Osteoblast (primary cell): Measurements from ENCODE around the gene NOC2L. TPM values are rescaled to one million over a fixed set of nuclear protein-coding genes. Genes with fewer than 3 reads are reported as not detected.

Source experiments
- DNase-seq: peaks from one replicate; pipeline ENCODE4 v3.0.0; 2011; ENCODE audit warnings: low spot score, mixed read lengths; ENCODE audit not compliant: insufficient read length; ENCODE audit errors: missing footprints
- H2AFZ ChIP-seq: 2 replicates; pipeline ENCODE4 v1.6.0; 2011; ENCODE audit warnings: mild to moderate bottlenecking, low read length
- H3K27ac ChIP-seq: 2 replicates; pipeline ENCODE4 v1.5.1; 2011; ENCODE audit warnings: mild to moderate bottlenecking, low read depth, low read length, moderate library complexity
- H3K27me3 ChIP-seq: 2 replicates; pipeline ENCODE4 v1.6.0; 2012; ENCODE audit warnings: mild to moderate bottlenecking, control low read depth, inconsistent platforms, low read length, moderate library complexity; ENCODE audit not compliant: insufficient read depth
- H3K36me3 ChIP-seq: 2 replicates; pipeline ENCODE4 v1.5.1; 2011; ENCODE audit warnings: mild to moderate bottlenecking, low read length, control low read depth, moderate library complexity; ENCODE audit not compliant: insufficient read depth
- H3K4me1 ChIP-seq: 2 replicates; pipeline ENCODE4 v1.5.1; 2011; ENCODE audit warnings: mild to moderate bottlenecking, low read length, control low read depth, moderate library complexity; ENCODE audit not compliant: insufficient read depth
- H3K4me2 ChIP-seq: 2 replicates; pipeline ENCODE4 v1.6.0; 2011; ENCODE audit warnings: mild to moderate bottlenecking, low read length; ENCODE audit not compliant: insufficient read depth
- H3K4me3 ChIP-seq: fragments of 200-600 bp; sonication (generic); 3 replicates; pipeline ENCODE4 v1.5.1; 2012; ENCODE audit warnings: mild to moderate bottlenecking, low read length, inconsistent platforms; ENCODE audit not compliant: insufficient read depth
- H3K79me2 ChIP-seq: 2 replicates; pipeline ENCODE4 v1.6.0; 2012; ENCODE audit warnings: mild to moderate bottlenecking, low read length, control low read depth, inconsistent platforms; ENCODE audit not compliant: insufficient read depth
- H3K9me3 ChIP-seq: 2 replicates; pipeline ENCODE4 v1.5.1; 2011; ENCODE audit warnings: low read depth, low read length, control low read depth
- H4K20me1 ChIP-seq: 2 replicates; pipeline ENCODE4 v1.6.0; 2012; ENCODE audit warnings: mild to moderate bottlenecking, low read length, control low read depth; ENCODE audit not compliant: insufficient read depth
- total RNA-seq: library from RNA; depleted of rRNA; stranded (reverse); fragments of >200 nt; gene quantifications from 2 replicates; pipeline ENCODE4 v1.2.3, GENCODE V29; 2012
- TF ChIP-seq, protein P1 (sequence below): IDR thresholded peaks from 2 replicates; pipeline ENCODE4 v1.5.1; 2011; ENCODE audit warnings: mild to moderate bottlenecking, low read depth, low read length, moderate library complexity; ENCODE audit errors: extremely low read depth

The NOC2L gene
- total RNA-seq, 1 donor = 47.8 TPM

DNA sequence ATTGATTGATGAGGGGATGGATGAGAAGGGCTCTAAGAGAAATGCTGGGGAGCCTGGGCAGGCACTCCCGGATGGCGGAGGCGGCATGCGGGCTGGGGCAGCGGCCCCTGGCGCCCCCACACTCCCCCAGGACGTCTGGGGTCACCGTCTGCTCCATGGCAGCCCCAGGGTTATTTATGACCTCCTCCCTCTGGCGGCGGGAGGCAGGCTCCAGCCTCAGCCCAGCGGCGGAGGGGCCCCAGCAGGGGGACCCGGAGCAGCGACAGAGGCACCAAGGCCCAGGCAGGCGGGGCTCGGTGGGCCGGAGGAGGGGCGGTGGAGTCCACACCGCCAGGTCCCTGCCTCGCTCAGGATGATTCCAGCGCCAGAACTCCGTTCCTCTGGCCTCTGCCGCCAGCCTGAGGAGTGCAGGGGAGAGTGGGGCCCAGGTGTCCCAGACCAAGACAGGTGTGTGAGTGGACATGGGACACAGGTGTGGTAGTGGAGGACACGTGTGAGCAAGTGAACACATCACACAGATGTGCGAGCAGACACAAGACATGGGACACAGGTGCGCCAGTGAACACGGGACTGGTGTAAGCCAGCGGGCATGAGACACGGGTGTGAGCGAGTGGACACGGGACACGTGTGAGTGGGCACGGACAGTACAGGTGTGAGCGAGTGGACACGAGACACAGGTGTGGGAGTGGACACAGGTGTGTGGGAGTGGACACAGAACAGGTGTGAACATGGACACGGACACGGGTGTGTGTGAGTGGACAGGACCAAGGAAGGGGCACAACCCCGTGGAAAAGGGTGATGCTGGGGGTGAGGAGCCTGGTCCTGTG is 37.8 kb downstream of the NOC2L start:
- H3K4me3 ChIP-seq = peak overlapping the region; percentile 25
- no peaks in the 10 kb centered on the region for H3K9me3 ChIP-seq
- no peak overlapping the region for H3K27ac ChIP-seq
- peaks cover 19% of the 10 kb centered on the region for H3K4me1 ChIP-seq
- peak; percentile 99 for DNase-seq
- no peak overlapping the region for H2AFZ ChIP-seq
- peaks cover 30% of the 10 kb centered on the region for H4K20me1 ChIP-seq
- H3K27me3 ChIP-seq = peaks cover 39% of the 10 kb centered on the region
- no peaks in the 10 kb centered on the region for H3K79me2 ChIP-seq
- H3K36me3 ChIP-seq = no peaks in the 10 kb centered on the region
- TF ChIP-seq, protein P1, sequence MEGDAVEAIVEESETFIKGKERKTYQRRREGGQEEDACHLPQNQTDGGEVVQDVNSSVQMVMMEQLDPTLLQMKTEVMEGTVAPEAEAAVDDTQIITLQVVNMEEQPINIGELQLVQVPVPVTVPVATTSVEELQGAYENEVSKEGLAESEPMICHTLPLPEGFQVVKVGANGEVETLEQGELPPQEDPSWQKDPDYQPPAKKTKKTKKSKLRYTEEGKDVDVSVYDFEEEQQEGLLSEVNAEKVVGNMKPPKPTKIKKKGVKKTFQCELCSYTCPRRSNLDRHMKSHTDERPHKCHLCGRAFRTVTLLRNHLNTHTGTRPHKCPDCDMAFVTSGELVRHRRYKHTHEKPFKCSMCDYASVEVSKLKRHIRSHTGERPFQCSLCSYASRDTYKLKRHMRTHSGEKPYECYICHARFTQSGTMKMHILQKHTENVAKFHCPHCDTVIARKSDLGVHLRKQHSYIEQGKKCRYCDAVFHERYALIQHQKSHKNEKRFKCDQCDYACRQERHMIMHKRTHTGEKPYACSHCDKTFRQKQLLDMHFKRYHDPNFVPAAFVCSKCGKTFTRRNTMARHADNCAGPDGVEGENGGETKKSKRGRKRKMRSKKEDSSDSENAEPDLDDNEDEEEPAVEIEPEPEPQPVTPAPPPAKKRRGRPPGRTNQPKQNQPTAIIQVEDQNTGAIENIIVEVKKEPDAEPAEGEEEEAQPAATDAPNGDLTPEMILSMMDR = peak; percentile 30
- H3K4me2 ChIP-seq = peak overlapping the region; percentile 54

DNA sequence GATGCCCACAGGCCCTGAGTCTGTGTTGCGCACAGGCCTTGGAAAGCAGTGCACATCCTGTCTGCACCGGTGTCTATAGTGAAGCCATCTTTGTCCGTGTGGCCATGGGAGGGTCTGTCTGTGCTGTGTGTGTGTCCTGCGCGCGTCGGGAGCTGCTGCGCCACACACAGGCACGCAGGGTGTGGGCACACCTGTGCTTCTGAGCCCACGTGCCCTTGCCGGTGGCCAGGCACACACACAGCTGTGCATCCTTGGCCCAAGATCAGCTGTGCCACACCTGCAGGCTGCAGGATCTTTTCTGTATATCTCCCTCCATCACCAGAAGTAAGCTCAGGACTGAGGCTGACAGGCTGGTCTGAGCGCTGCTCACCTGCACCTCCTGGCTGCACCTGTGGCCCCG is 38.5 kb downstream of the NOC2L start:
- no peak overlapping the region for H3K27ac ChIP-seq
- no peak overlapping the region for H2AFZ ChIP-seq
- TF ChIP-seq, protein P1 = no peak
- DNase-seq = no peak
- no peaks in the 10 kb centered on the region for H3K79me2 ChIP-seq
- peak overlapping the region; percentile 54 for H3K4me2 ChIP-seq
- no peaks in the 10 kb centered on the region for H3K36me3 ChIP-seq
- H4K20me1 ChIP-seq = peaks cover 23% of the 10 kb centered on the region
- peaks cover 46% of the 10 kb centered on the region for H3K27me3 ChIP-seq
- H3K9me3 ChIP-seq = no peaks in the 10 kb centered on the region
- peaks cover 16% of the 10 kb centered on the region for H3K4me1 ChIP-seq
- H3K4me3 ChIP-seq = peak overlapping the region; percentile 25

DNA sequence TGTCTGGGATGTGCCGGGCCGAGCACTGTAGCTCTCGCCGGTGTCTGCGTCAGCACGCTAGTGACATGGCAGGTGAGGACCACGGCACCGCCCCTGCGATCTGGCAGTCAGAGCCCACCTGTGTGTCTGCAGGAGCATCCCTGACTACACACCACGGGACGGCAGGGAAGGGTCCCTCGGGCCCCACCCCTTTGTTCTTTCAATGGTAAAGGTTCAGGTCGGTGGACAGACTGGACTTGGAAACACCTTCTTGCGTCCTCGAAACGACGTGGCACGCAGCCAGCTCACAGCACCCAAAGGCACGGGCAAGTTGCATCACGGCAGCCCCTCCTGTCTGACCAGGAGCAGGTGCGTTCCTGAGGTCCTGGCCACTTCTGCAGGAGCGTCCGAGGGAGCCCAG is 39.0 kb downstream of the NOC2L start:
- peaks cover 23% of the 10 kb centered on the region for H4K20me1 ChIP-seq
- peaks cover 51% of the 10 kb centered on the region for H3K27me3 ChIP-seq
- TF ChIP-seq, protein P1 = no peak
- no peaks in the 10 kb centered on the region for H3K9me3 ChIP-seq
- H3K4me2 ChIP-seq = no peak overlapping the region
- no peaks in the 10 kb centered on the region for H3K79me2 ChIP-seq
- no peaks in the 10 kb centered on the region for H3K36me3 ChIP-seq
- no peak overlapping the region for H3K4me3 ChIP-seq
- H3K27ac ChIP-seq = no peak overlapping the region
- no peak overlapping the region for H2AFZ ChIP-seq
- peaks cover 16% of the 10 kb centered on the region for H3K4me1 ChIP-seq
- no peak for DNase-seq

DNA sequence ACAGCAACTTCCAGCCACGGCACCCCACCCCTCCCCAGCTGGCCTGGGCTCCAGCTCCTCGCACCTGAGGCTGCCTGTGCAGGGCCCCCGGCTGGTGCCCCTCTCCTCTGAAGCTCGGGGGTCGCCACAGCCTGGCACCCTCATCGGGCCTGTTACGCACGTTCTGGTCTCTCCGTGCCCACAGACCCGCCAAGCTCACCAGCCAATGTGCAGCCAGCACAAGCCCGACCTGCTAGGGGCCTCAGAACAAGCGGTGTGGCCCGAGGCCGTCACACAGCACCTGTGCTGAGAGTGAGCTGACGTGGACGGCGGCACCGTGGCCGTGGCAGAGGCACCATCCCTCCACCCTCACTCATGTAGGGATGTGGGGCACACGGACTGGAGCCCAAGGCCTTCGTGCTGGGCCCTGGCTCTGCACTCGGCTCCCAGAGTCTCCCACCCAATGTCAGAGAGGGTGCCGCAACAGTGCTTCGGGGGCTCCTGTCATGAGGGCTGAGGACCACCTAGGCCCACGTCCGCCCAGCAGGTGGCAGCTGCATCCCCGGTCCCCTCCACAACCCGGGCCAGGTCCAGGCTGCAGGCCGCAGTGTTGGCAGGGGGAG is 39.7 kb downstream of the NOC2L start:
- H3K79me2 ChIP-seq = no peaks in the 10 kb centered on the region
- TF ChIP-seq, protein P1 = no peak
- H3K27ac ChIP-seq = no peak overlapping the region
- H3K4me3 ChIP-seq = no peak overlapping the region
- peaks cover 16% of the 10 kb centered on the region for H3K4me1 ChIP-seq
- no peaks in the 10 kb centered on the region for H3K36me3 ChIP-seq
- H3K9me3 ChIP-seq = no peaks in the 10 kb centered on the region
- DNase-seq = no peak
- H4K20me1 ChIP-seq = peaks cover 23% of the 10 kb centered on the region
- H3K4me2 ChIP-seq = no peak overlapping the region
- H3K27me3 ChIP-seq = peaks cover 57% of the 10 kb centered on the region
- no peak overlapping the region for H2AFZ ChIP-seq
